Mesenchymal stem cell (in vitro differentiated cells and primary cell): ENCODE data around the gene MSH2.

Experiments used
- DNase-seq: peaks from one replicate; pipeline ENCODE4 v3.0.0-alpha.2; 2013
- H2AFZ ChIP-seq: one replicate; pipeline ENCODE4 v1.6.1; 2013; ENCODE audit warnings: low read depth, mild to moderate bottlenecking, control low read depth, inconsistent platforms, low read length, moderate library complexity
- H2AK5ac ChIP-seq: 2 replicates; pipeline ENCODE4 v1.6.1; 2013; ENCODE audit warnings: low read length, moderate library complexity, mild to moderate bottlenecking, inconsistent platforms; ENCODE audit not compliant: severe bottlenecking
- H2BK120ac ChIP-seq: one replicate; pipeline ENCODE4 v1.6.1; 2013; ENCODE audit warnings: low read depth, mild to moderate bottlenecking, inconsistent platforms, low read length, moderate library complexity
- H2BK12ac ChIP-seq, 2 experiments: one replicate each; pipeline ENCODE4 v1.6.1; 2013; ENCODE audit warnings: inconsistent platforms in 2 of 2, low read length in 2 of 2, mild to moderate bottlenecking in 2 of 2, moderate library complexity in 2 of 2, control low read depth in 1 of 2
- H2BK15ac ChIP-seq: one replicate; pipeline ENCODE4 v1.6.1; 2013; ENCODE audit warnings: mild to moderate bottlenecking, low read depth, inconsistent platforms; ENCODE audit not compliant: poor library complexity, severe bottlenecking
- H2BK5ac ChIP-seq: 2 replicates; pipeline ENCODE4 v1.6.1; 2013; ENCODE audit warnings: low read depth, mild to moderate bottlenecking, low read length, control low read depth, inconsistent platforms; ENCODE audit not compliant: poor library complexity, severe bottlenecking
- H3K14ac ChIP-seq, 2 experiments: one replicate each; pipeline ENCODE4 v1.6.1; 2013; ENCODE audit warnings: inconsistent platforms in 2 of 2, low read length in 2 of 2, control low read depth in 1 of 2, mild to moderate bottlenecking in 1 of 2, moderate library complexity in 1 of 2
- H3K18ac ChIP-seq, 2 experiments: one replicate each; pipeline ENCODE4 v1.6.1; 2013; ENCODE audit warnings: inconsistent platforms in 2 of 2, low read length in 2 of 2, control low read depth in 1 of 2, low read depth in 1 of 2, mild to moderate bottlenecking in 1 of 2
- H3K23ac ChIP-seq, 2 experiments: one replicate each; pipeline ENCODE4 v1.6.1; 2013; ENCODE audit warnings: inconsistent platforms in 2 of 2, low read length in 2 of 2, mild to moderate bottlenecking in 2 of 2, moderate library complexity in 2 of 2, control low read depth in 1 of 2
- H3K27ac ChIP-seq: 2 replicates; pipeline ENCODE4 v1.5.1; 2013; ENCODE audit warnings: mild to moderate bottlenecking, moderate library complexity, low read length, control low read depth, inconsistent platforms; ENCODE audit not compliant: poor library complexity, severe bottlenecking
- H3K27me3 ChIP-seq, 2 experiments: 2 replicates each; pipeline versions ENCODE4 v1.6.1 to v1.7.0; 2013; ENCODE audit warnings: low read length in 2 of 2, mild to moderate bottlenecking in 2 of 2, moderate library complexity in 2 of 2, control low read depth in 1 of 2, inconsistent platforms in 1 of 2; ENCODE audit not compliant: control insufficient read depth in 1 of 2, insufficient read depth in 1 of 2
- H3K36me3 ChIP-seq, 2 experiments: 2 replicates each; pipeline versions ENCODE4 v1.6.1 to v1.7.0; 2013; ENCODE audit warnings: low read length in 2 of 2, control low read depth in 1 of 2, inconsistent platforms in 1 of 2, low read depth in 1 of 2, mild to moderate bottlenecking in 1 of 2; ENCODE audit not compliant: insufficient read depth in 2 of 2, control insufficient read depth in 1 of 2
- H3K4ac ChIP-seq, 2 experiments: one replicate each; pipeline ENCODE4 v1.6.1; 2013; ENCODE audit warnings: inconsistent platforms in 2 of 2, low read length in 2 of 2, mild to moderate bottlenecking in 2 of 2, moderate library complexity in 2 of 2, control low read depth in 1 of 2, low read depth in 1 of 2
- H3K4me1 ChIP-seq: 2 replicates; pipeline ENCODE4 v1.6.1; 2013; ENCODE audit warnings: low read depth, low read length, control low read depth; ENCODE audit not compliant: control insufficient read depth, insufficient read depth
- H3K4me2 ChIP-seq: 2 replicates; pipeline ENCODE4 v1.6.1; 2013; ENCODE audit warnings: low read length, mild to moderate bottlenecking, inconsistent platforms; ENCODE audit not compliant: poor library complexity, severe bottlenecking
- H3K4me3 ChIP-seq, 2 experiments: 2 replicates each; pipeline versions ENCODE4 v1.5.1 to v1.7.0; 2013; ENCODE audit warnings: low read length in 2 of 2, mild to moderate bottlenecking in 2 of 2, control low read depth in 1 of 2, low read depth in 1 of 2; ENCODE audit not compliant: insufficient read depth in 1 of 2
- H3K79me1 ChIP-seq: replicated peaks from 2 replicates; pipeline ENCODE4 v1.6.1; 2013; ENCODE audit warnings: mild to moderate bottlenecking, control low read depth, low read length, inconsistent platforms; ENCODE audit not compliant: poor library complexity, severe bottlenecking
- H3K9ac ChIP-seq: 2 replicates; pipeline ENCODE4 v1.7.0; 2013; ENCODE audit warnings: mild to moderate bottlenecking, low read length, moderate library complexity
- H3K9me3 ChIP-seq: 2 replicates; pipeline ENCODE4 v1.7.0; 2013; ENCODE audit warnings: mild to moderate bottlenecking, low read length; ENCODE audit not compliant: control insufficient read depth
- H4K8ac ChIP-seq: one replicate; pipeline ENCODE4 v1.6.1; 2013; ENCODE audit warnings: inconsistent platforms, mild to moderate bottlenecking, low read length, moderate library complexity
- H4K91ac ChIP-seq: one replicate; pipeline ENCODE4 v1.6.1; 2013; ENCODE audit warnings: mild to moderate bottlenecking, low read length, inconsistent platforms
- WGBS: methylation state at CpG from one replicate; pipeline ENCODE4 v1.1.7; 2013; ENCODE audit warnings: mixed read lengths; 5-methylcytosine and 5-hydroxymethylcytosine counted together

The MSH2 gene

DNA sequence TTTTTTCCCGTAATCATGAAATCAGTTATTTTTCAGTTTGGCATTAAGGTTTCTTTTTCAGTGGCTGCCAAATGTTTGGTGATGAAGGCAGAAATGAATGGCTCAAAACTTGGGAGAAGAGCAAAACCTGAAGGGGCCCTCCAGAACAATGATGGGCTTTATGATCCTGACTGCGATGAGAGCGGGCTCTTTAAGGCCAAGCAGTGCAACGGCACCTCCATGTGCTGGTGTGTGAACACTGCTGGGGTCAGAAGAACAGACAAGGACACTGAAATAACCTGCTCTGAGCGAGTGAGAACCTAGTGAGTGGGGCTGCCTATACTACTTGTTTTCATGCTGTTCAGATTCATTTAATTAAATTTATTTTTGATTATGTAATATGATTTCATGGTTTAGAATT lies 29.2 kb upstream of the MSH2 start:
- H2AFZ ChIP-seq = peak overlapping the region; percentile 18
- no peak for DNase-seq
- H2BK12ac ChIP-seq = no peak overlapping the region
- H3K79me1 ChIP-seq = no peaks in the 10 kb centered on the region
- no peak overlapping the region for H3K9ac ChIP-seq
- no peak overlapping the region for H3K4ac ChIP-seq
- no peak overlapping the region for H3K4me3 ChIP-seq
- H2BK5ac ChIP-seq = no peak overlapping the region
- no peaks in the 10 kb centered on the region for H3K36me3 ChIP-seq
- H3K4me1 ChIP-seq = peaks cover 12% of the 10 kb centered on the region
- no peaks in the 10 kb centered on the region for H3K9me3 ChIP-seq
- no peak overlapping the region for H3K18ac ChIP-seq
- no peak overlapping the region for H2BK120ac ChIP-seq
- H2AK5ac ChIP-seq = no peak overlapping the region
- peak overlapping the region; percentile 44 for H2BK15ac ChIP-seq
- WGBS = 82% methylated on average over 4 of the region's 5 CpGs
- H3K23ac ChIP-seq = no peak overlapping the region
- no peak overlapping the region for H3K14ac ChIP-seq
- H3K4me2 ChIP-seq = no peak overlapping the region
- no peak overlapping the region for H3K27ac ChIP-seq
- H4K8ac ChIP-seq = no peak overlapping the region
- H4K91ac ChIP-seq = no peak overlapping the region
- peaks cover 0 to 17% of the 10 kb centered on the region in 2 experiments for H3K27me3 ChIP-seq

DNA sequence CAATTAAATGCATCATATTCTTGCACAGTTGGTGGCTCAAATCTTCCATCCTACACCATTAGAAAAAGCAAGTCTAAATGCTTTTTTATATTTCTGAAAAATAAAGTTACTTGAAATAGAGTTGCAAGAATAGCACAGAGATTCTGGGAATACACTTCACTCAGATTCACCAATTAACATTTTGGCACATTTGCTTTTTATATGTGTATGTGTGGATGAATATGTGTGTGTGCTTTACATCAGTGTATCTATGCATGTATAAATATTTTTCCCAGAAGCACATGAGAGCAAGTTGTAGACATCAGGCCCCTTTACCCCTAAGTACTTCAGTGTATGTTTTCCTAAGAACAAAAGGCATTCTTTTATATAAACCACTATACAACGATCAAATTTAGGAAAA lies 27.6 kb upstream of the MSH2 start:
- no peak overlapping the region for H3K4ac ChIP-seq
- 94% methylated on average over 1 of the region's 1 CpG for WGBS
- H3K79me1 ChIP-seq = no peaks in the 10 kb centered on the region

DNA sequence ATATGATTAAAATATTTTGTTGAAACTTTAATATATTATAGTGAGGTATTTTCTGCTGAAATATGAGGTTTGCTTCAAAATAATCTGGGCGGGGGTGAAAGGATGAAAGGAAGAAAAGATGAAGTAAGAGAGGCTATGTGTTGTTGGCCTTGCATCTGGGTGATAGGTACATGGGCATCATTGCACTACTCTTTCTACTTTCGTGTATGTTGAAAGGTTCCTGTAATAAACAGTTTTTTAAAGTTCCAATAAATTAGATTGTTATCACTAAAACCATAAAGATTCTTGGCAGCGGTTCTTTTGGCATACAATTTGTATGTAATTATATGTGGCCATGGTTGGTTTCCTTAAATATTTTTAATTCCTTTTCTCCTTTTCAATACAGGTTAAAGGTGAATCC lies 23.6 kb upstream of the MSH2 start:
- DNase-seq = no peak
- no peak overlapping the region for H2BK15ac ChIP-seq
- no peak overlapping the region for H3K23ac ChIP-seq
- H3K27me3 ChIP-seq = peaks cover 0 to 4% of the 10 kb centered on the region in 2 experiments
- H4K91ac ChIP-seq = no peak overlapping the region
- no peak overlapping the region for H4K8ac ChIP-seq
- no peak overlapping the region for H2BK5ac ChIP-seq
- H3K79me1 ChIP-seq = no peaks in the 10 kb centered on the region
- H3K36me3 ChIP-seq = no peaks in the 10 kb centered on the region
- H2BK120ac ChIP-seq = no peak overlapping the region
- 100% methylated on average over 1 of the region's 3 CpGs for WGBS
- no peak overlapping the region for H3K9ac ChIP-seq
- no peaks in the 10 kb centered on the region for H3K4me1 ChIP-seq
- H2AK5ac ChIP-seq = no peak overlapping the region
- no peak overlapping the region for H3K4ac ChIP-seq
- H3K4me3 ChIP-seq = no peak overlapping the region
- H3K4me2 ChIP-seq = no peak overlapping the region
- H3K14ac ChIP-seq = no peak overlapping the region
- H3K9me3 ChIP-seq = no peaks in the 10 kb centered on the region
- no peak overlapping the region for H2BK12ac ChIP-seq
- no peak overlapping the region for H2AFZ ChIP-seq
- H3K27ac ChIP-seq = no peak overlapping the region
- H3K18ac ChIP-seq = no peak overlapping the region

More for the DNA sequence above, 27.6 kb upstream of the MSH2 start:
- Histone ChIP-seq H2BK12ac (no peak overlapping the region), H3K4me2 (no peak overlapping the region), H3K4me1 (no peaks in the 10 kb centered on the region), H4K91ac (no peak overlapping the region), H3K4me3 (no peak overlapping the region), H3K14ac (no peak overlapping the region), H2AFZ (no peak overlapping the region), H3K9me3 (no peaks in the 10 kb centered on the region), H2BK15ac (no peak overlapping the region), H3K23ac (no peak overlapping the region), H3K36me3 (no peaks in the 10 kb centered on the region), H3K9ac (no peak overlapping the region), H3K18ac (no peak overlapping the region), H2BK120ac (no peak overlapping the region), H4K8ac (no peak overlapping the region), H2BK5ac (no peak overlapping the region), H3K27me3 (peaks cover 0 to 4% of the 10 kb centered on the region in 2 experiments), H2AK5ac (no peak overlapping the region), H3K27ac (no peak overlapping the region)
- DNase-seq = no peak

DNA sequence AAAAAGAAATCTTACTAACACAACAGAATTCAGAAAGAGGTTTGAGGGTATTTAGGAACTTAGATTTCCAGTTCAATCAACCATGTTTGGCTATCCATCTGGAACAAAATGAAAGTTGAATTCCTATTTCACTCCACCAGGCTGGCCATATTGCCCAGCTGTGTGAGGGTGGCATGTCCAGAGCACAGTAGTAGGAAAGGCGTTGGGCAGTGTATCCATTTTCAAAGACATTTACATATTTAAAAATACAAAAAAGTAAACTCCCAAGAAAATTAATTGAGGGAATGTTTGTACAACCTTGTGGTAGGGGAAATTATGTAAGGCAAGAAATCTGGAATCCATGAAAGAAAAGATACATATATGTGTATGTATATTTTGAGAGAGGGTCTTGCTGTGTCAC lies 21.5 kb upstream of the MSH2 start:
- WGBS = no CpG with 5 or more reads among the region's 1 CpG
- Histone ChIP-seq H3K4ac (no peak overlapping the region), H4K91ac (no peak overlapping the region)

More for the DNA sequence above, 21.5 kb upstream of the MSH2 start:
- no peak overlapping the region for H2AK5ac ChIP-seq
- H2BK120ac ChIP-seq = no peak overlapping the region
- H3K9me3 ChIP-seq = no peaks in the 10 kb centered on the region
- no peak overlapping the region for H4K8ac ChIP-seq
- no peak overlapping the region for H2BK5ac ChIP-seq
- no peak overlapping the region for H3K9ac ChIP-seq
- no peak overlapping the region for H3K27ac ChIP-seq
- H3K27me3 ChIP-seq = no peaks in the 10 kb centered on the region
- no peak overlapping the region for H3K14ac ChIP-seq
- H3K4me3 ChIP-seq = no peak overlapping the region
- H3K36me3 ChIP-seq = no peaks in the 10 kb centered on the region
- H3K79me1 ChIP-seq = no peaks in the 10 kb centered on the region
- H3K4me1 ChIP-seq = no peaks in the 10 kb centered on the region
- H2BK15ac ChIP-seq = no peak overlapping the region
- no peak overlapping the region for H2BK12ac ChIP-seq
- no peak overlapping the region for H3K4me2 ChIP-seq
- H2AFZ ChIP-seq = no peak overlapping the region
- H3K18ac ChIP-seq = no peak overlapping the region
- DNase-seq = no peak
- no peak overlapping the region for H3K23ac ChIP-seq
